IPS-15b (cell line): ENCODE measurements around the gene PRKACA.

Experiments used
- H3K27me3 ChIP-seq: one replicate; pipeline ENCODE4 v1.6.1; 2013; ENCODE audit warnings: low read length; ENCODE audit not compliant: control insufficient read depth, insufficient read depth
- H3K36me3 ChIP-seq: one replicate; pipeline ENCODE4 v1.6.1; 2013; ENCODE audit warnings: low read length; ENCODE audit not compliant: control insufficient read depth, insufficient read depth
- H3K4me1 ChIP-seq: one replicate; pipeline ENCODE4 v1.6.1; 2013; ENCODE audit warnings: mild to moderate bottlenecking, low read length; ENCODE audit not compliant: control insufficient read depth, insufficient read depth
- H3K4me3 ChIP-seq: one replicate; pipeline ENCODE4 v1.5.1; 2013; ENCODE audit warnings: low read depth, low read length
- H3K9ac ChIP-seq: one replicate; pipeline ENCODE4 v1.6.1; 2013; ENCODE audit warnings: low read depth, mild to moderate bottlenecking, low read length
- H3K9me3 ChIP-seq: one replicate; pipeline ENCODE4 v1.6.1; 2013; ENCODE audit warnings: mild to moderate bottlenecking, low read length; ENCODE audit not compliant: control insufficient read depth, insufficient read depth

Gene PRKACA

DNA sequence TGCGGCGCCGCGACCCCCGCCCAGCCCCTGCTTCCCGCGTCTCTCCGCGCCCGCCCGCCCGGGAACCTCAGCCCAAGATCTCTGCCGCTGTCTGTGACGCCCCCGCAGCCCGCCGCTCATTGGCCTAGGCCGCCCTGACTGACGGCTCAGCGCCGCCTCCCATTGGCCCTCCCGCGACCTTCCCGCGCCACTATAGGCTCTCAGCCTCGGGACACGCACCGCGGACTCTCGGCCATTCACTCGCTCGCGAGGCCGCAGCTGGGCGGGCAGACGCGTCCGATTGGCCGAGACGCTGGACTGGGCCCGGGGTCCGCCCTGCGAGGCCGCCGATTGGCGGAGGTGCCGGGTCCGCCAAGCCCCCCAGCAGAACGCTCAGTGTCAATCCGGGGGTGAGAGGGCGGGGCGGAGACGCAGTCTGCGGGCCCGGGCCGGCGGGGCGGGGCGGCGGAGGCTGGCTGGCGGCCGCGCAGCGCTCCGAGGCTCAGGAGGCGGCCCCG is at the start of gene PRKACA:
Gene PRKACA, minus strand, starts transcription at position 95 of the 497 bp plus-strand sequence. CDS start 215 bp downstream, outside the sequence.
- peaks cover 10% of the 10 kb centered on the region for H3K36me3 ChIP-seq
- peak within 1 kb of the TSS; percentile 61 for H3K9ac ChIP-seq
- no peaks in the 10 kb centered on the region for H3K27me3 ChIP-seq
- no peaks in the 10 kb centered on the region for H3K9me3 ChIP-seq
- peaks cover 12% of the 10 kb centered on the region for H3K4me1 ChIP-seq
- peak within 1 kb of the TSS; percentile 74 for H3K4me3 ChIP-seq

DNA sequence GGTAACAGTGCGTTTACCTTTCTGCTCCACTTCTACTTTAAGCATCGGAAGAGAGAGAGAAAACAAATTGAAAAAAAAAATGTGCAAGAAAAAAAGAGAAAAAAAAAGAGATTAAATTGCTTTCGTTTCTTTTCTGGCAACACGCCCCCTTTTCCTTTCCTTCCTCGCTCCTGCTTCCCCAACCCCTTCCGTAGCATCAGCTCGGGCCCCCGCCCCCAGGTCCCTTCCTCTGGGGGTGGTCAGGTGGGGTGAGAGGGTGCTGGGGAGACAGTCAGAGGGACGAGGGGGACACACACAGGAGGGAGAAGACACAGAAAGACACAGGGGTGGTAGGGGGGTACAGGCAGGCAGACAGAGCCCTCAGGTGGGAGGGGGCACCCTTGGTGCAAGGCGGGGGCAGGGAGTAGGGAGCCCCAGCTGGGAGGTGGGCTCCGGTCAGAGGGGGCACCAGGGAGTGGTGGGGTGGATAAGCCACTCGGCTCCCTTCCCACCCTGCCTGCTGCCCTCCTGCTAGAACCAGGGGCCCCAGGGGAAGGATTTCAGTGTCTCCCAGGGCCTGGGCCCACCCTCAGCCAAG is 49.5 kb upstream of the PRKACA start:
- Histone ChIP-seq H3K36me3 (peaks cover 59% of the 10 kb centered on the region), H3K9ac (no peak overlapping the region)

DNA sequence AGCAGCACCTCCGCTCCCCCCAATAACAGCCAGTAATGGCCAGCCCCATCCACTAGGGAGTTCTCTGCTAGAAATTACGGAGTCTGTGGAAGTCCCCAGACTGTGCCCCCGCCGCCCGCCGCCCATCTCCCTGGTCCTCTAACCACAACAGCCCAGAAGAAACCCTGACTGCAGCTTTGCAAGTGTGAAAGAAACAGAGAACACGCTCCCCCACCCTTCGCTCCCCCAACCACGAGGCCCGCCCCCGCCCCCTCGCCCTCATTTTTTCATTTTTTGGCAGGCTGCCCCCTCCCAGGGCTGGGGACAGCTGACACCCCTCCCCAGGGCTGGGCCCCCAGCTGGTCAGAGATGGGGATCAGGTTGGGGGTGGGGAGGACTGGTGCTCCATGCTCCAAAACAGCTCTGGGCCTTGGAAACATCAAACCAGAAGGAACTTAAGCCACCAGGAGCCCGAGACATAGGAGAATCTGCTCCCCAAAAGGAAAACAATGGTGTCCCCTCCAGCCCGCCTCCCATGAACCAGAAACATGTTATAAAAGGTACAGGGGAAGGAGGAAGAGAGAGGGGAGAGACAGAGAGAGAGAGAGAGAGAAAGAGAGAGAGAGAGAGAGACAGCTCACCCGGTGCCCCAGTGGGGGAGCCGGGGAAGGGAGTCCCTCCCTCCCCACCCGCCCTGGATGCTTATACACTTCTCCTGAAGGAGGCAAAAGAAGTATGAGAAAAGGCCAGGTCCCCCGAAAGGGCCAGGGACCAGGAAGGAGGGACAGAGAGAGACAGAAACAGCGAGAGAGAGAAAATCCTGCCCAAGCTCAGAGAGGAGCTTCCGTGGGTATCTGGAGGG is 48.6 kb upstream of the PRKACA start:
- H3K36me3 ChIP-seq, result peaks cover 60% of the 10 kb centered on the region
- H3K27me3 ChIP-seq, result no peaks in the 10 kb centered on the region
- no peaks in the 10 kb centered on the region for H3K4me1 ChIP-seq

More for the DNA sequence above, 49.5 kb upstream of the PRKACA start:
- Histone ChIP-seq H3K9me3 (no peaks in the 10 kb centered on the region), H3K4me1 (no peaks in the 10 kb centered on the region), H3K27me3 (no peaks in the 10 kb centered on the region), H3K4me3 (no peak overlapping the region)

DNA sequence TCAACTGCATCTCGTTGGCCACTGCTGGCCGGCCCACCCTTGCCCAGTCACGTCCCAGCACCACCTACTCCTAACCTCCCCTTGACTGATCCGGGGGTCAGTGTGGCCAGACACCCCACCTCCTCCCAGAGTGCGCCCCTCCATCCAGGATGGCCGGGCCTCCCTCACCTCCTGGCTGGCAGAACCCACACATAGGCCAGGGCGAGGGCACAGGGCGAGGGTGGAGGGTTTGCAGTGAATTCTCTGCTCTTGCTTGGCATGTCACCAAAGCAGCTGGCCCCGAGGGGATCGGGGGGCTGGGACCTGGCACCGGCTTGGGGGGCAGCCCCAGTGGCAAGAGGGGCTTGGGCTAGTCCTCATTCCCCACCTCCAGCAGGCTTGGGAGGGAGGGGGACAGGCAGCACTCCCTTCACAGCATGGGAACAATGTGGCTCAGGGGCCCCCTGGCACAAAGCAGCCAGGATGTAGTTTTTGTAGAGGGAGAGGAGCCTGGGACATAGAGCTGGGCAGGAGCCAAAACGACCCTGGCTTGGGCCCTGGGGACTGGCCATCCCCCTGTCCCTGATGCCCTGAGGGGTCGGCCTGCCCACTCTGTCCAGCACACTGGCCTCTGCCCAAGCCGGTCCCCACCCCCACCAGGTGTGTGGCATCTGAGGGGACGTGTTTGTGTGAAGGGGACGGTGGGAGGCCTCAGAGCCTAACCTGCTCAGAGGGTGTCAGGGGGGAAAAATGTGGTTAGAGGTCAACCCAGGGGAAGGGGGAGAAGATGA is 47.3 kb upstream of the PRKACA start:
- Histone ChIP-seq H3K36me3 (peaks cover 60% of the 10 kb centered on the region), H3K4me3 (no peak overlapping the region), H3K9ac (no peak overlapping the region), H3K9me3 (no peaks in the 10 kb centered on the region), H3K27me3 (no peaks in the 10 kb centered on the region), H3K4me1 (no peaks in the 10 kb centered on the region)

More for the DNA sequence above, 48.6 kb upstream of the PRKACA start:
- H3K9ac ChIP-seq, result no peak overlapping the region
- no peaks in the 10 kb centered on the region for H3K9me3 ChIP-seq
- H3K4me3 ChIP-seq, result no peak overlapping the region

DNA sequence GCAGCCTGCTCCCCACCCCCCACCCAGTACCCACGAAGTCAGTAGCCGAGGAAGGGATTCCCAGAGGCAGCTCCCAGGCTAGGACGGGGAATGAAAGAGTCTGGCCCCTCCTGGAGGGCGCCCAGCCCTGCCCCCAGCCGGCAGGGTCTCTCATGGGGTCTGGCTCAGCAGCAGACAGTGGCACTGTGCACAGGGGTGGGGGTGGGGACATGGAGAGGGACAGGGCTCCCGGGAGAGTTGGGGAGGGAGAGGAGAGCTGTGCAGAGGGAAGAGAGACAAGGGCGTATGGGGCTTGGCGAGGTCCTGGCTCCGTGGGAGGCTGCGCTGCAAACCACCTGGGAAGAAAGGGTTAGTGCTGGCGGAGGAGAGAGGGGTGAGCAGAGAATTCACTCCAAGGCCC is 46.5 kb upstream of the PRKACA start:
- Histone ChIP-seq H3K4me1 (no peaks in the 10 kb centered on the region), H3K4me3 (no peak overlapping the region), H3K9me3 (no peaks in the 10 kb centered on the region), H3K27me3 (no peaks in the 10 kb centered on the region), H3K9ac (no peak overlapping the region), H3K36me3 (peaks cover 60% of the 10 kb centered on the region)

DNA sequence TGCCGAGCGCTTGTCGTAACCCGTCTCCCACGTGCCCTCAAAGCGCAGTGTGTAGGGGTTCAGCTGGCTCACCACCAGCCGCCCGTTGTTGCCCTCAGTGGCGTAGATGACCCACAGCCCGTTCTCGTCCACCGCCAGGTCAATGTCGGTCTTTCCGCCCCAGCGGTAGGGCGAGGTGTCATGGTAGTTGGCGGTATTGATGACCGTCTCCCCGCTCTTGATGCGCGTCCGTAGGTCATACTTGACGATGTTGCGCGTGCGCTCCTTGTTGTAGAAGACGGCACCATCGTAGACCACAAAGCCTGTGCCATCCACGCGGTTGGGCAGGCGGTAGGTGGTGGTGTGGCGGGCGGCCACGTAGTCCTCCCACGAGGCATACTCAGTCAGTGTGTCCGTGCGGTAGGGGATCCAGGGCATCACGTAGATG is 45.3 kb upstream of the PRKACA start:
- H3K4me3 ChIP-seq, result no peak overlapping the region
- H3K4me1 ChIP-seq, result no peaks in the 10 kb centered on the region
- peaks cover 62% of the 10 kb centered on the region for H3K36me3 ChIP-seq
- no peaks in the 10 kb centered on the region for H3K9me3 ChIP-seq
- no peak overlapping the region for H3K9ac ChIP-seq
- no peaks in the 10 kb centered on the region for H3K27me3 ChIP-seq

DNA sequence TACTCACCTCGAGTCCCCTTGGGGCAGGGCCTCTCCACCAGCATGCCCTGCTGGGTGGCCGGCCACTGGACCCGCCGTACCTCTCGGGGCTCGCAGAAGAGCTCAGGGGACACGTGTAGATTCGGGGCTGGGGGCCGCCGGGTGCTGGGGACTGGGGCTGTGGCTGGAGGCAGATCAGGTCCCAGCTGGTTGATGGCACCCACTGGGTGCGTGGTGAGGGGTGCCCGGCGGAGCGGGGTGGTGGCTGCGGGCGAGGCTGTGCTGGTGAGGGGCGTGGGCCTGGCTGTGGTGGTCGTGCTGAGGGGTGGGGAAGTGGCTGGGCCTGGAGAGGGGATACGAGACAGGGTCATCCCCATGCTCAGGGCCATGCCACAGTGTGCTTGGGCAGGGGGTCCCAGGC is 43.7 kb upstream of the PRKACA start:
- Histone ChIP-seq H3K36me3 (peaks cover 75% of the 10 kb centered on the region), H3K9ac (no peak overlapping the region), H3K9me3 (no peaks in the 10 kb centered on the region), H3K4me1 (no peaks in the 10 kb centered on the region), H3K4me3 (no peak overlapping the region), H3K27me3 (no peaks in the 10 kb centered on the region)

DNA sequence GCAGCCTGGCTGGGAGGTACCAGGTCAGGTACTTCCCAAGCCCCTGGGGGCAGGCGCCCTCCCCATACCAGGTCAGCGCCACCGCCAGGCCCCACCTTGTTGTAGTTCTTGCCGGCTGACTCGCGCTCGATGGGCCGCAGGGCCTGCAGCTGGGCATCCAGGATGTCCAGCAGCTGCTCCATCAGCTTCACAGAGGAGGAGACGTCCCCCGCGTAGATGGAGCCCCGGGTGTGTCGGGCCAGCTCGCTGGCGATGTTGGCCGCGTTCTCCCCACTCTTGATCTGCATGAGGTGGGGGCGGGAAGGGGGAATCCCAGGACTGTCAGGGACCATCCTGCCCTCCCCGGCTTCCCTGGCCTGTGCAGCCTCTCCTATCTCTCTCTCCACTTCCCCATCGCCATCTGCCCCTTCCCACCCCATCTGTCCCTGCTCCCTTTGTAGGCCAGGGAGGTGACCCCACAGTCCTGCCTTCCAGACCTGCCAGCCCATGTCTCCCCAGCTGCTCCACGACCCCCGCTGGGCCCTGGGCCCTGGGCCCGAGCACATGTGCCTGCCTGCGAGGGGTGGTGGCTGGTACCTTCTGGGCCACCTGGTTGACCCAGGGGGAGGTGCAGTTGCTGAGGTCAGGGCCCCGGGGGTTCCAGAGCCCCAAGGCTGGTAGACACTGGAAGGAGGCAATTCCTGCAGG is 42.6 kb upstream of the PRKACA start:
- Histone ChIP-seq H3K27me3 (no peaks in the 10 kb centered on the region), H3K9me3 (no peaks in the 10 kb centered on the region), H3K36me3 (peaks cover 87% of the 10 kb centered on the region), H3K4me1 (no peaks in the 10 kb centered on the region), H3K4me3 (no peak overlapping the region), H3K9ac (no peak overlapping the region)

DNA sequence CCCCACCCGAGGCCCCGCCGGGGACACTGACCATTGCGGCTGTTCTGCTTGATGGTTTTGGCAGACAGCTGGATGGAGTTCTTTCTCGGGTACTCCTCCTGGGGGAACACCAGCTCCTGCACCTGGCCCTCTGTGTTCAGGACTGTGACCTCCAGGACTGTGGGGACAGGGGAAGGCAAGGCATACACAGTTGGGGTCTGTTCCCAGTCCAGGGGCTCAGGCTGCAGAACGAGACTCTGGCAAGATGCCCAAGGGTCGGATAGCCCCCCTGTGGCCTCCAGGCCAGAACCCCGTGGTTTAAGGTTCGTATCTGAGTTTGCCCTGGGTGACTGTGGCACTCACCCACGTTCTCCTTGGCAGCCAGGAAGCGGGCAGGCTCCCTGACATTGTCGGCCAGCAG is 41.5 kb upstream of the PRKACA start:
- Histone ChIP-seq H3K9ac (no peak overlapping the region), H3K27me3 (no peaks in the 10 kb centered on the region), H3K36me3 (peaks cover 91% of the 10 kb centered on the region), H3K4me1 (no peaks in the 10 kb centered on the region), H3K9me3 (no peaks in the 10 kb centered on the region), H3K4me3 (no peak overlapping the region)

DNA sequence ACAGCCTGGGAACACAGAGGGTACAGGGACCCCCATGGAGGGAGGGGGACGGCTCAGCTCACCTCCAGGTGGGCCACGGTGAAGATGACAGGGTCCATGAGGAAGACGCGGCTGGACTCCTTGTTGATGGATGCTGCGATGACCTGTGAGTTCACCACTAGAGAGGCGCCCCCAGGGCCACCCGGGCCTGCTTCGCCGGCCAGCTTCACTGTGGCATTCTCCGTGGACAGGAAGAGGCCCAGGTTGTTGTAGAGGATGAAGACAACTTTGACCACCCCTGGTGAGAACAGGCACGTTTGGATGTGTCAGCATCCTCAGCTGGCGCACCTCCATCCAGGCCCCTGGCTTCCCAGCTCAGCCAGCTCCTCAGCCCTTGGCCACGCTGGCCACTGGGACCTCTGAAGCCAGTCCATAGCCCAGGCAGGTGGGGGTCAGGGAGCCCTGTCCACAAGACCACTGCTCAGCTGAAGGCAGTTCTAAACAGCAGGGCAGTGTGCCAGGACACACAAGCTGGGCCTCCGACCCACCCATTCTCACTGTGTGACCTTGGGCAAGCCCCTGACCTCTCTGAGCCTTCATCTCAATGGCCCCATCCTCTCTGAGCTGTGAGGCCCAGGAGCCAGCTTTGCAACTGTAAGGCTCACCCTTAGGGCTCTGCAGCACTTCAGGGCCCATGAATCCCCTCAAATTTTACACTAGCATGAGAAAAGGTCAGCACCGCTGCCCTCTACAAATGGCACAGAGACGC is 40.9 kb upstream of the PRKACA start:
- H3K9ac ChIP-seq, result no peak overlapping the region
- H3K4me1 ChIP-seq, result no peaks in the 10 kb centered on the region
- peaks cover 94% of the 10 kb centered on the region for H3K36me3 ChIP-seq

More for the DNA sequence above, 40.9 kb upstream of the PRKACA start:
- H3K4me3 ChIP-seq, result no peak overlapping the region
- H3K27me3 ChIP-seq, result no peaks in the 10 kb centered on the region
- no peaks in the 10 kb centered on the region for H3K9me3 ChIP-seq
